ENCODE data around the gene AGPAT3.

The AGPAT3 gene

DNA sequence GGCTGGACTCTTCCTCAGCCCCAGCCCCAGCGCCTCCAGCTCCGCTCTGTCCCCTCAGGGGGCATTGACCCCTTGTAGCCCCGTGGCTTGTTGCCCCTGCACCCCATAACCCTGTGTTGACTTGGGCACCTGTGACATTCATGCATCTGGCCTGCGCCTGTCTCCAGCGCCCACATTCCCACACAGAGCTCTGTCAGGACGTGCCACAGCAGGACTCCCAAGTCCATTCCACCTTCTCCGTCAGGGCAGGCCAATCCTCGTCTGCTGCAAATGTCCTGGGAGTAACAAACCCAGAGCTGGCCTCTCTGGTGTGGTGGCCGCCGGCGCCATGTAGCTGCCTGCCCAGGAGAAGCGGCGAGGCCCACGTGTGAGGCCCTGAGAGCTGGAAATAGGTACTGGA, 60.6 kb downstream of the AGPAT3 start:
- no peak for DNase-seq

DNA sequence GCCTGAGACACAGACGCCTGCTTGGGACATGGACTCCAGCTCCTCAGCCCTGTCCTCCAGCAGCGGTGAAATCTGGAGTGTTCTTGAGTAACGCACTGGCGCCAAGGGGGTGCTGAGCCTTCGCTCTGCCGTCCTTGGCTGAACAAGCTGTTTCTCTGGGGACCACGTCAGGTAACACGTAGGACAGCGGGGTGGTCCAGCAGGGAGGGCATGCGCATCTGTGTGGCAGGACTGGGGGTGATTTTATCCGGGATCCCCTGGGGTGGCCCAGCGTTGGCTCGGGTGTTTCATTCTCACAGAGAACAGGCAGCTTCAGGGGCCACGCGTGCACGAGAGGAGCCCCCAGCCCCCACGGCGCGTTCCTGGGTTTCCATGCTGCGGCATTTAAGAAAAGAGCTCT, 61.2 kb downstream of the AGPAT3 start:
- no peak for DNase-seq

DNA sequence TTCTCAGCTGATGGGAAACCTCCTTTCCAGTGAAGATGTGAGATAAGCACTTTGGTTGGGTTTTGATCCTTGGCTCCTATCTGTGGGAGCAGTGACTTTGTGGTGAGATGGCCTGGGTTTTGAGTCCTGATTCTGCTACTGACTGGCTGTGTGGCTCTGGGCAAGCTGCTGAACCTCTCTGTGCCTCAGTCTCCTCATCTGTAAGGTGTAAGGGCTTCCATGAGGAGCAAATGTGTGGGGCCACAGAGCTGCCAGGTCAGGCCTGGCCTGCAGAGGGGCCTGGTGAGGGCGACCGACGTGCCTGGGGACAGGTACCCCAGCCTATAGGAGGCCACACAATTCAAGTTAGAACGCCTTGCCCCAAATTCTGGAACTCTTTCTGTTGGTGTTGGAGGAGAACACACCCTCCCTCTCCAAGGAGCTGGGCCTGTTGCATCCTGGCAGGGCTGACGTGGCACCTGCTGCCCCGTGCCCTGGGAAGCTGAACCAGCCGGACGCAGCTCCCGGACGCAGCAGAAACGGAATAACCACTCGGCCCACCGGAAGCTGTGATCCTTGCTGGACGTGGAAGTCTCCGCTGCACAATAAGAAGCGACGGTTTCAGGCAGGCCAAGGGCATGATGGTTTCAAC, 62.7 kb downstream of the AGPAT3 start:
- no peak for DNase-seq

DNA sequence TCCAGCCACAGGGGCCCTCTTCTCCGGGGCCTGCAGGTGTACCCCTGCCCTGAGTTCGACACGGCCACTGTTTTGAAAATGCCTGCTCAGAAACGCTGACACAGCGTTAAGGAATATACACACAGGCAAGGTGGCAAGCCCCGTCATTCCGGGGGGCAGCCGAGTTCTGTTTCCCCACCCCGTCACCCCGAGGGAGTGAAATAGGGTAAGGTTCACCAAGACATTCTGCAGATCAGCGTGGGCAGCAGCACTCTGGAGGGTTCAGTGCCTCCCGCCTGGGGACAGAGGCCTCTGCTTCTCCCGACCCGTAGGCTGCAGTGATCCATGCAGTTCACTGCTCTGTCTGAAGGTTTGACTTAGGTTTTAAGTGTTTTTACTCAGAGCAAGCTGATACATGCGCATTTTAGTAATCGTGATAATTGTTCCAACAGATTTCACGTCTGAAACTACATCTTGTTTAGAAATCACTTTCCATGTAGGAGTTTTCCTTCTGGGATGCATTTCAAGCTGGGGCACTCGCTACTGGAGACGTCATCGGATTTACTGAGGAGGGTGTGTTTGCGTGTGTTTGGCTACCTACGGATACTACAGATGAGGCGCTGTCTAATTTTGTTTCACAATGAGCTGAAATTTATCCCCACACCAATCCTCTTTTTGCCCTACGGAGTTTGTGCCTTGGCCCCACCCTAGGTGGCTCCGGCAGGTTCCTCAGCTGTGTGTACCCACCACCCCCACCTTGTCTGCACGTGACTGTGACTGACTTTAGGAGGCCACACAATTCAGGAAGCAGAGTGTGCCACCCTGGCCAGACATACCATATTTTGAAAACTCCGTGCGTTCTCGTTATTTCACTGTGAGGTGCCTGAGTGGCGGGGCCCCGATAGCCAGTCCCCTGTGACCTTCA, 63.5 kb downstream of the AGPAT3 start:
- DNase-seq, result no peak

DNA sequence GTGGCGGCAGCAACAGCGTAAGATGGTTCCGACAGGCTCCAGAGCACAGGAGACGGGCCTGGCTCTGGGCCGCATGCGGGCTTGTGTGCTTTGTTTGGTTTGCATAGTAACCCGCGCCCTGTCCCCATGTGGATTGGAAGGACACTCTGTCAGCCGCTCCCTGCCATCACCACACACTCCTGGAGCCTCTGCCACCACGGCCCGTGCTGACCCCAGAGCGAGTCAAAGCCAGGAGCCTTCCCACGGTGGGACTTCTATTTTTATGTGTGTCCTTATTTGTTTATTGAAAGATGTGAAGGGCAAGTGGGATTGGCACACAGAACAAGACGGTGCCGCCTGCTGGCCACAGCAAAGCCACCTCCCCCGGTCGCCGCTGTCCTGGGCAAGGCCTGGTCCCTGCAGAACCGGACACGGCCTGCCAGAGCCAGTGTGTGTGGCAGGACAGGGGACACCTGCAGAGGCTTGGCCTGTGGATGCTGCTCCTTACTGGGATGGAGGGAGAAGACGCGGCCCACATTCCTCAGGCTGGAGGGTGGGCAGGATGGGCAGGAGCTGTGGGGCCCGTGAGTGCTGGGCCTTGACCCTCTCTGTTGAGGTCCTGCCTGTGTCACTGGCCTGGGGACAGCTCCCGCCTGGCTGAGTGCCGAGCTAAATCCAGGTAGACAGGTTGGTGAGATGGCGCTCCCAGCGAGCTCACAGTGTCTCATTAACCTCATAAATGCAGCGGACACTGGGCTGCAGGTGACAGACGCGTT, 64.4 kb downstream of the AGPAT3 start:
- DNase-seq, result no peak

DNA sequence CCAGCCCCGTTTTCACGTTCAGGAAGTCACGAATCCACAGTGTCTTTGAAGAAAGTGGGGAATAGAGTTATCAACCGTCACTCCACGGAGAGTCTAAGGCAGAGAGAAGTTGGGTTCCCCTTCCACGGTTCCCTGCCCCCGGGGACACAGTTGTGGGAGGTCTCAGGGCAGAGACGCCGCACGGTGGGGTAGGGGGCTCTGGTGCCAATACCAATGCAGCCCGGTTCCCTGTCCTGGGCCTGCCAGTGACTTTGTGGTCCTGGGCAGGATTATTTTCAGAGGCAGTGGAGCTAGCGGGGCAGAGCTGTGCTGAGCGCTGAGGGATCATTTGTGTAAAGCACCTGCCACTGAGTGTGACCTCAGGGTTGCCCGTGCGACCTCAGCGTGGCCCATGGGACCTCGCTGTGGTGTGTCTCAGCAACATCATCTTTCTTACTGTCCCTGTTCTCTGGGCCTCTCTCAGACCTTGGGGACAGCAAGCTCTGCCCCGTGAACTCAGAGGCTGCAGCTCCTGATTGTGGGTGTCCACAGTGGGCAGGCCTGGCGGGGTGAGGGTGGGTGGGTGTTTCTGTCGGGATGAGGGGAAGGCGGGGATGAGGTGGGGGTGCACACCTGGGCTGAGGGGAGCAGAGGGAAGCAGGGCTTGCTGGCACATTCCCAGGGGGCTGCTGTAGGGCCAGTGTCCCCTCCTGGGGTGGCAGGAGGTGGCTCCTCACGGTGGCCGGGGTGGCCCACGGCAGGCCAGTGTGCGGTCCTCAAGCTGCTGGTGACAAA, 65.2 kb downstream of the AGPAT3 start:
- no peak for DNase-seq

DNA sequence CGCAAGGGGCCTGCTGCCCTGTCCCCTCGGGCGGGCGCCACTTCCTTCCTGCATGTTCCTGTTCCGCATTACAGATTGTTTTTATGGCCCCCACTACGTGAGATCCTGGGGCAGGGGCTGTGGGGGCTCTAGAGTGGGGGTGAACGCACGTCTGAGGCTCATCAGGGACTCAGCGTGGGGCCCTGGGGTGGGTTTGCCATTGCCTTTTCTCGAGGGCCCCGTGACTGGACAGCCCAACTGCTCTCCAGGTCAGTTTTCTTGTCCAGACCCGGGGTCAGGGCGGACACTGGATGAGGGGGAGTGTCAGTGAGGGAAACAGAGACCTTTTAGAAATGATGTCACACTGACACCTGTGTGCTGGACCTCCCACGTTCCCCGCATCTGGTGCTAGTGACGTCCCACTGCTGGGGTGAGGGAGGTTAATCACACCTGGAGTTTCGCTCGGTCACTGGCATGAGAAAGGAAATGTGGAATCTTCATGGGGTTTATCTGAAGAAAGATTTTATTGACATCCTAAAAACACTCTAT, 65.9 kb downstream of the AGPAT3 start:
- no peak for DNase-seq

DNA sequence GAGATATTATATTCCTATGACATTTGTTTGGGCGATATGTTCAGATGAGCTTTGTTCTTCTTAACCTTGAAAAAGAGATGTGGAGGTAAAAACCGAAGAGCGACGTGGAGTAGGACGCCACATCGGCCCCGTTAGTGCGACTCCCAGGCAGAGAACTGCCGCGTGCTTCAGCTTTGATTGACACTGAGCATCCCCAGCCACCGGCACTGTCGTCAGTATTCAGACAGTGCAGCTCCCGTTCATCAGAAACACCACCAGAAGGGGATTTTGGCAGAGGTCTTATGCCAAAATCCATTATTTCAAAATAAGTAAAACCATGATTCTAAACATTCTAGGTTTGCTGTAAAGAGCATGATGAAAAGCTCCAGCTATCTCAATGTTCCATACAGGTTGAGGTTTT, 66.5 kb downstream of the AGPAT3 start:
- DNase-seq, result no peak

DNA sequence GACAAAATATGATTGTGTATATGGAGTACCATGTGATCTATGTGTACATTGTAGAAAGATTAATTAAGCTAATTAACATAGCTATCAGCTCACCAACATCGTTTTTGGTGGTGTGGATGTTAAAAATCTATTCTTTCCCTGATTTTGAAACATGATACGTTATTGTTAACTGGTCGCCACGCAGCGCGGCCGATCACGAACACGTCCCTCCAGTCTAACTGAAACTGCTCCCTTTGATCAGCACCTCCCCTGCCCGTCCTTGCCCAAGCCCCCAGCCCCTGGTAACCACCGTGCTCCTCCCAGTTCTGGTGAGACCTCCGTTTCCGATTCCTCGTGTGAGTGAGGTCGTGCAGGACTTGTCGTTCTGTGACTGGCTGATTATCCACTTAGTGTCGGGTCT, 67.0 kb downstream of the AGPAT3 start:
- no peak for DNase-seq

DNA sequence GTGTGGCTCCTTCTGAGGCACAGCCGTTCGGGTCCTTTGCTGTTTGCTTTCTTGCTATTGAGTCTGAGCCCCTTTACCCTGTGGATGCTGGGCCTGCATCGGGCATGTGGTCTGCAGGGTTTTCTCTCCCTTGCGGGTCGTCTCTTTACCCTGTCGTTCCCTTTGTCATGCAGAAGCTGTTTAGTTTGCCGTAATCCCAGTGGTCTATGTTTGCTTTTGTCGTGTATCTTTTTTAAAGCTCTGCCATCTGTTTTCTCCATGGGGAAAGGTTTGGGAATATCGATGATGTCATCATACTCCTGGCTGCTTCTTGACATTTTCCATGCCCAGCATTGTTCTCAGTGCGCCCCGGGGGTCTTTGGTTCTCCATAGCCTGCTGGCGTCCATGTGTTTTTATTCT, 68.2 kb downstream of the AGPAT3 start:
- no peak for DNase-seq

DNA sequence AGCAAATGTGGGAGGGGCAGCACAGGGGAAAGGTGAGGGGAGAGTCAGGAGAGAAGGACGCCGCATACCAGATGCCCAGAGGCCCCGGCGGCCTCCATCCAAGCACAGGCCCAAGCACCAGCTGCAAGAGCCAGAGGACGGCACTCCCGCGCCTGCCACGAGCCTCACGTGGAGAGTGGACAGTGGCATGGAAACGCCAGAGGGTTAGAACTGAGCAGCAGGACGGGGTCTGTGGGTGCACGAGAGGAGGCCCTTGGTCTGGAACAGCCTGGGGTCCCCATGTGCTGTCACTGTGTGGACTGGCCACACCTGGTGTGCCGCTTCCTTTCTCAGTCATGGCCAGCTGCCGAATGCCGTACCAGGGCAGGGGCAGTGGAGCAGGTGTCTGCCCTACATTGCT, 68.7 kb downstream of the AGPAT3 start:
- no peak for DNase-seq

DNA sequence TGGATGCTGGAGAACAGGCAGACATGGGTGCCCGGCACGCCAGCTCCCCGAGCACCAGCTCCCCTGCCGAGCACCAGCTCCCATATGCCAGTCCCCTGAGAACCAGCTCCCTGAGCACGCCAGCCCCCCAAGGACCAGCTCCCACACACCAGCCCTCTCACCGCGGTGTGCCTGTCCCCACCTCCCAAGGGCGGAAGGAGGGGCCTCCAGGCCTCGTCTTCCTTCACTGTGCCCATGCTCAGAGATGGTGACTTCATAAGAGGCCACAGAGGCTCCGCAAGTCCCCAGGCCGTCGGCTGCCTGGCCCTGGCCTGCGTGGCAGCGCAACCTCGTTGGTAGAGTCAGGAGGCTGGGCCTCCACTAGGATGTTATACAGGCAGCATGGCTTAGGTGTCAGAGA, 69.1 kb downstream of the AGPAT3 start:
- no peak for DNase-seq

DNA sequence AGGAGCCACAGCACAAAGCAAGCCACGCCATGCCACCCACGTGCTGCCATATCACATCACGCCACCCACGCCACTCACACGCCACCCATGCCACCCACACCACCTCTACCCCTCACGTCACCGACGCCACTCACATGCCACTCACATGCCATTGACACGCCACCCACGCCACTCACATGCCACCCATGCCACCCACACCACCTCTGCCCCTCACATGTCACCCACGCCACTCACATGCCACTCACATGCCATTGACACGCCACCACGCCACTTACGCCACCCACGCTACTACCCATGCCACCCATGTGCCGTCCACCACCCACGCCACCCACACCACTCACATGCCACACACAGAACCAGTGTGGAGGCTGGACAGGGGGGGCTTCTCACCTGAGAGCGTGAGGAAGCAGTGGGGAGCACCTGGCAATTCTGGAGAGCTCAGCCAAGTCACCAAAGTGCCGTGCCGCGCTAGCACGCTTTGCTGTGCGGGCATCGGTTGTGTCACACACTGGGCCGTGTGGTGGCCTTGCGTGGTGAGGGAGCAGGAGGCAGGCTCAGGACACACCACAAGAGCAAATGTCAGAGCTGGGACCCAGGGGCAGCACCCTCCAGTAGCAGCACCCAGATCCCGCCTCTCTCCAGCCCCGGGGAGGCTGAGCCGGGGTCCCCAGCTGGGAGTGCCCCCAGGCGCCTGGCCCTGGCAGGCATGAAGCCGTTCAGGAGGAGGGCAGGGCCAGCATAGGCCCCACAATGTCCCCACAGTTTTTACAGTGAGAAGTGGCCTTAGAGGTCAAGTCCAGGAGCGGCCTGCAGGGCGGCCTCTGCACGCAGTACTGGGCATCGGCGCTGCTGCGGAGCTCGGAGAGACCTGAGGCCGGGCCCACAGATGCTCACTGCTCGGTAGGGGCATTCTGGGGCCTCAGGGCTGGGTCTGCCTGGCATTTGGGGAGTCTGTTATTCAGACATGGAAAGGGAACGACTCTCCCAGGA, 70.0 kb downstream of the AGPAT3 start:
- DNase-seq, result no peak

DNA sequence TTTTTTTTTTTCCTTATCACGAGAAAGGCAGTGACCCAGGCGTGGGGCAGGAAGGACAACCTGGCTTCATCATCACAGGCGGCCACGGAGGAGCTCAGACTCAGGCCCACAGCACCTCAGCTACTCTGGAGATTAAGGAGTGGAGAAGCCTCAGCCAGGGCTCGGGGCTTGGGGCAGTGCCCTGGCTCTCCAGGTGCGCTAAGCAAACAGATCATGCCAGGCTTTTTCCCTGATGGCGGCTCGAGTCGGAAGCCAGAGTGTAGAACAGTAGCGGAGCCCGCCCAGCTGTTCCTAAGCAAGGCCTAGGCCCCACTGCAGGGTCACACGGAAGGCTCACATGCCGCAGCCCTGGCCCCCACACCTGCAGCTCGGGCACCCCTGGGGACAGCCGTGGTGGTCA, 70.7 kb downstream of the AGPAT3 start:
- no peak for DNase-seq

DNA sequence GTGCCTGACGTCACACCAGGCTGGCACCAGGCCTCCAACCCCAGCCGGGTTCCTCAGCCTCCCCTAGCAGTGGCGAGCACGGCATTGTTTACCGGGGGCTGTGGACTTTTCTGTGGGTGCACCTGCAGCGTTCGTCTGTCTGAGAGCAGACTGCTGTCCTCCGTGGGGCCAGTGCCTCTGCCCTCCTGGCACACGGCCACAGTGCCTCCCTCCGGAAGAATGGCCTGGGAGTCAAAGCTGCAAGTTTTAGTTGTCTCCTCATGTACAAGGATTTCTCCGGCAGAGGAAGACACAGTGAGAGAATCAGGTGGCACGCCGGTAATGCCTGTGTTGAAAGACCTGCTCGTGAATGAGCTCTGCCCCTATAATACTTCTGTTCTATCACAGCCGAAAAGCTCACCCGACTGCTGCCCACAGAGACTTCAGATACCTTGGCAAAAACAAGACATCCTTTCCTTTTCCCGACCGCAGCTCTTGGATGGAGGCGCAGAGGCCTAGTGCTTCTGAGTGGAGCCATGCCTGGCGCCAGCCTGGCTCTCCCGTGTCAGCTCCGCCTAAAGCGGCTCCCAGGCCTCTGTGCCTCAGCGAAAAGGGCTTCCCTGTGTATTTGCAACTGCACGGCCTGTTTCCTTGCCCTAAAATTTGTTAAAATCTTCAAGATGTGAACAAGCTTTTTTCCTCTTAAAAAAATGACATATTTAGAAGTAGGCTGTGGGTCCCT, 71.4 kb downstream of the AGPAT3 start:
- DNase-seq, result no peak

DNA sequence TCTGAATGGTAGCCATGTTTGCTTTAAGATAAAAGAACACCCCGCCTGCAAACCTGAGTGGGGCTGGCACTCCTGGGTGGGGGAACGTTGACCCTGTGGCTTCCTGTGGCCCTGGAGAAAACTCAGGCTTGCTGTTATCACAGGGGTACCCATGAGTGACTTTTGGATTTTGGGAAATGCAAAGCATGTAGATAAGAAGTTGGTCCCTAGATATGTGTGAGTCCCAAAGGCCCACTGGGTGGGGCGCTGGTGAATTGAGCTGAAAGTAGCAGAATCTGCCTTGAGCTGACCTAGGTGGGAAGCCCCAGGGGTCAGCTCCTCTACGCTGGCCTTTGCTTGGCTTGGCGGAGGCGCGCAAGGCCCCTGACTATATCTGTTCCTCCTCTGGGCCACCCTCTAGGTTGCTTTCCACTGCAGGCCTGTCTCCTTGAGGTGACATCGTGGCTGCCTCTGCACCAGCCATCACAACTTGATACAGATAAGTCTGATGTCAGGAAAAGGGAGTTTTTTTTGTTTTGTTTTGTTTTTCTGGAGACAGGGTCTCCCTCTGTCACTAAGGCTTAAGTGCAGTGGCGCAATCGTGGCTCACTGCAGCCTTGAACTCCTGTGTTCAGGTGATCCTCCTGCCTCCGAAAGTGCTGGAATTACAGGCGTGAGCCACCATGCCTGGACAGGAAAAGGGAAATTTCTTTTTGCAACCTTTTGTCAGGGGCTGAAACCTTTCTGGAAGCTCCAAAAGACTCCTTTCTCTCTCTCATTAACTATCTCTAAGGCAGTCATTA, 72.2 kb downstream of the AGPAT3 start:
- DNase-seq, result no peak

DNA sequence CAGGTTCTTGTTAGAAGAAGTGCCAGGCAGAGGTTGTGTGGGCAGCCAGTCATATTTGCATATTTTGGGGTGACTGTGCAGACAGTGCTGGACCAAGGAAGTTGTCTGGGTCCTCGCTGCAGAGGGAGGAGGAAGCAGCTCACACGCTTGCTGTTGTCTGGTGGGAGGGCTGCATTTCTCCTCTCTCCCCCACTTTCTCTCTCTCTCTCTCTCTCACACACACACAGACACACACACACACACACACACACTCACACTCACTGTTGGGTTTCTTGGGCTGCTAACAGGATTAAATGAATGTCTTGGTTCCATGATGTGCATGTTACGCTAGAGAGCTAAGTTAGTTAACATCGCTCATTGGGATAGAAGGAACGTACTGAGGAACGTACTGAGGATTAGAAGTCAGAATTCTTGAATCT, 72.9 kb downstream of the AGPAT3 start:
- DNase-seq, result no peak

DNA sequence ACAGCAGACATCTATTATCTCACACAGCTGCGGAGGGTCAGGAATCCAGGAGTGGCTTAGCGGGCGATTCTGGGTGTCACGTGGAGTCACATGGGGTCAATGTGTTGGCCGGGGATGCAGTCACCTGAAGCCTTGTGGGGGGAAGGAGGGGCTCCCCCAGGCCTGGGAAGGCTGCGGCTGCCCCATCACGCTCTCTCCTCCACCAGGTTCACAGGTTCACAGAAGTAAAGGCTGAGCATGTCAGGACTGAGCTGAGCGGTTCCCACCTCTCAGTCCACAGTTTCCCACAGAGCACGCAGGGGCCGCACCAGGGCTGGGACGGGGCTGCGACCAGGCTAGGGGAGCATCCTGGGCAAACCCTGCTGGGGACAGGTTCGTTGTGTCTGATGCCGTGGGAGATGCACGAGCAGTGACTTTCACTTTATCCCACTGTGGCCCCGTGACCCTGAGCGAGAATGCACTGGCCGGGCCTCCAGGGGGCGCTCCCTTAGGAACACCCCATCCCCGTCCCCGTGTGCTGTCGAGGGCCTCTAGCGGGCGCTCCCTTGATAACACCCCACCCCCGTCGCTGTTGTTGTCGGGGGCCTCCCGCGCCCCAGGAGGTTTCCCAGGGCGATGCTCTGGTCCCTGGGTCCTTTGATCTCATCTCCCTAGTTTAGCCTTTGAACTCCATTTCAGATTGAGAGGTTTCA, 73.9 kb downstream of the AGPAT3 start:
- DNase-seq, result no peak

Data from DMS 273 treated with DMSO at 0.1 percent for 48 hours (cell line).